ENCODE results near the gene GRM8.

The GRM8 gene

GRCh38 chr7:127231415-127231814, 21.3 kb downstream of the GRM8 start:
- DNase-seq (ENCODE audit: low read depth in 2 of 2), result no peak

GRCh38 chr7:127230192-127230925, 22.4 kb downstream of the GRM8 start:
- DNase-seq (ENCODE audit: low read depth in 2 of 2), result no peak

- DNase-seq (ENCODE audit: low read depth in 2 of 2), result no peak
Measured at GRCh38 chr7:127226685-127227374, 25.9 kb downstream of the GRM8 start.

- DNase-seq (ENCODE audit: low read depth in 2 of 2), result no peak
Measured at GRCh38 chr7:127221731-127222130, 31.0 kb downstream of the GRM8 start.

GRCh38 chr7:127214956-127215718, 37.6 kb downstream of the GRM8 start:
- no peak for DNase-seq (ENCODE audit: low read depth in 2 of 2)

GRCh38 chr7:127209886-127210285, 42.9 kb downstream of the GRM8 start:
- DNase-seq (ENCODE audit: low read depth in 2 of 2), result no peak

GRCh38 chr7:127208860-127209259, 43.9 kb downstream of the GRM8 start:
- no peak for DNase-seq (ENCODE audit: low read depth in 2 of 2)

GRCh38 chr7:127208351-127208750, 44.4 kb downstream of the GRM8 start:
- DNase-seq (ENCODE audit: low read depth in 2 of 2), result no peak

- no peak for DNase-seq (ENCODE audit: low read depth in 2 of 2)
Measured at GRCh38 chr7:127207806-127208205, 44.9 kb downstream of the GRM8 start.

GRCh38 chr7:127207230-127207629, 45.5 kb downstream of the GRM8 start:
- DNase-seq (ENCODE audit: low read depth in 2 of 2), result no peak

GRCh38 chr7:127194571-127194970, 58.2 kb downstream of the GRM8 start:
- DNase-seq (ENCODE audit: low read depth in 2 of 2), result no peak

- no peak for DNase-seq (ENCODE audit: low read depth in 2 of 2)
Measured at GRCh38 chr7:127189886-127190285, 62.9 kb downstream of the GRM8 start.

- no peak for DNase-seq (ENCODE audit: low read depth in 2 of 2)
Measured at GRCh38 chr7:127189074-127189473, 63.7 kb downstream of the GRM8 start.

- DNase-seq (ENCODE audit: low read depth in 2 of 2), result no peak
Measured at GRCh38 chr7:127187740-127188139, 65.0 kb downstream of the GRM8 start.

- DNase-seq (ENCODE audit: low read depth in 2 of 2), result no peak
Measured at GRCh38 chr7:127186686-127187085, 66.1 kb downstream of the GRM8 start.

- no peak for DNase-seq (ENCODE audit: low read depth in 2 of 2)
Measured at GRCh38 chr7:127177156-127177555, 75.6 kb downstream of the GRM8 start.

GRCh38 chr7:127162366-127162765, 90.4 kb downstream of the GRM8 start:
- no peak for DNase-seq (ENCODE audit: low read depth in 2 of 2)

GRCh38 chr7:127158659-127159058, 94.1 kb downstream of the GRM8 start:
- DNase-seq (ENCODE audit: low read depth in 2 of 2), result no peak

- no peak for DNase-seq (ENCODE audit: low read depth in 2 of 2)
Measured at GRCh38 chr7:127154958-127155357, 97.8 kb downstream of the GRM8 start.

GRCh38 chr7:127154101-127154500, 98.6 kb downstream of the GRM8 start:
- DNase-seq (ENCODE audit: low read depth in 2 of 2), result no peak

- no peak for DNase-seq (ENCODE audit: low read depth in 2 of 2)
Measured at GRCh38 chr7:127153315-127153714, 99.4 kb downstream of the GRM8 start.

- no peak for DNase-seq (ENCODE audit: low read depth in 2 of 2)
Measured at GRCh38 chr7:127152423-127152822, 100.3 kb downstream of the GRM8 start.

GRCh38 chr7:127151379-127151778, 101.4 kb downstream of the GRM8 start:
- no peak for DNase-seq (ENCODE audit: low read depth in 2 of 2)

All from stimulated activated CD8-positive, alpha-beta memory T cell treated with anti-CD3 and anti-CD28 coated beads, Interleukin-7, amount 100 ng/mL, for 1 hour (primary cell).